HEK293 (cell line): ENCODE results near the gene RHBDD2.

Experiments used
- CTCF ChIP-seq: fragments of 450-650 bp; formaldehyde crosslinking; IDR thresholded peaks from 2 replicates; pipeline ENCODE4 v1.5.1; 2016; ENCODE audit warnings: missing biosample characterization, missing genetic modification characterization
- ZBTB11 ChIP-seq: fragments of 450-650 bp; formaldehyde crosslinking; conservative IDR thresholded peaks from 2 replicates; pipeline ENCODE4 v1.5.1; 2016; ENCODE audit warnings: low read depth, missing biosample characterization, missing genetic modification characterization
- ZNF10 ChIP-seq: fragments of 450-650 bp; formaldehyde crosslinking; IDR thresholded peaks from 2 replicates; pipeline ENCODE4 v1.5.1; 2017; ENCODE audit warnings: missing biosample characterization, missing genetic modification characterization
- TF ChIP-seq, protein P1 (sequence below): IDR thresholded peaks from 2 replicates; pipeline ENCODE4 v1.6.1; 2011; ENCODE audit warnings: mild to moderate bottlenecking, low read depth, low read length, borderline replicate concordance

DNA sequence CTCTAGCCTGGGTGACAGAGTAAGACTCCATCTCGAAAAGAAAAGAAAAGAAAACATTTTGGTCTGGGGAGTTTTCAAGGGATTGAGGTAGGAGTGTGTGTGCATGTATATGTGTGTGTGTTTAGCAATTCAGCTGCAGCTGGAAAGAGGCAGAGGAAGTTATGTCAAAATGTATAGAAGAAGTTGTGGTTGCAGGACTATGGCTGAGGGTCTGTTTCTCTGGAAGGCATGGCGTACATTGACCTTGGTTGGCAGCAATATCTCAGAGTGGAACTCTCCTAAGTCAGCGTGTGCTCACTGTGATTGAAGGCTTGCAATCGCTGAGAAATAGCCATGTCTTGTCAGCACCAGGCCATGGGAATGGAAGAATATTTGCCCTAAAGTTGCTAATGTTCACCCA, 28.6 kb upstream of the RHBDD2 start:
- TF ChIP-seq CTCF (no peak), ZBTB11 (no peak), ZNF10 (tag by site-specific recombination) (no peak)
- TF ChIP-seq, protein P1, sequence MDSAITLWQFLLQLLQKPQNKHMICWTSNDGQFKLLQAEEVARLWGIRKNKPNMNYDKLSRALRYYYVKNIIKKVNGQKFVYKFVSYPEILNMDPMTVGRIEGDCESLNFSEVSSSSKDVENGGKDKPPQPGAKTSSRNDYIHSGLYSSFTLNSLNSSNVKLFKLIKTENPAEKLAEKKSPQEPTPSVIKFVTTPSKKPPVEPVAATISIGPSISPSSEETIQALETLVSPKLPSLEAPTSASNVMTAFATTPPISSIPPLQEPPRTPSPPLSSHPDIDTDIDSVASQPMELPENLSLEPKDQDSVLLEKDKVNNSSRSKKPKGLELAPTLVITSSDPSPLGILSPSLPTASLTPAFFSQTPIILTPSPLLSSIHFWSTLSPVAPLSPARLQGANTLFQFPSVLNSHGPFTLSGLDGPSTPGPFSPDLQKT: no peak
